HG02884 (cell line): ENCODE data around the gene SMIM41.
"Not testable (repeated sequence)": the region's sequence is repeated elsewhere in the genome, so short reads cannot be mapped to it uniquely, and the experiment has no call there.

Source experiments
- ATAC-seq: cut with Tn5 transposase; IDR thresholded peaks from one replicate; pipeline ENCODE4 v1.9.1; 2021; ENCODE audit warnings: mild to moderate bottlenecking, moderate library complexity; ENCODE audit not compliant: unreplicated experiment

SMIM41 gene

GRCh38 chr12:52084491-52085231 is 5.2 kb downstream of the SMIM41 start:
- no peak for ATAC-seq

GRCh38 chr12:52085682-52086180 is 6.2 kb downstream of the SMIM41 start:
- ATAC-seq = no peak

- ATAC-seq = no peak
Measured at GRCh38 chr12:52086366-52086765, 6.9 kb downstream of the SMIM41 start.

GRCh38 chr12:52086944-52087835 is 7.7 kb downstream of the SMIM41 start:
- ATAC-seq = no peak

GRCh38 chr12:52087961-52088820 is 8.7 kb downstream of the SMIM41 start:
- ATAC-seq = no peak

- ATAC-seq = no peak
Measured at GRCh38 chr12:52089491-52089890, 10.0 kb downstream of the SMIM41 start.

GRCh38 chr12:52090291-52090690 is 10.8 kb downstream of the SMIM41 start:
- no peak for ATAC-seq

GRCh38 chr12:52091061-52091460 is 11.6 kb downstream of the SMIM41 start:
- ATAC-seq = no peak

- no peak for ATAC-seq
Measured at GRCh38 chr12:52091869-52092268, 12.4 kb downstream of the SMIM41 start.

GRCh38 chr12:52093346-52093745 is 13.8 kb downstream of the SMIM41 start:
- no peak for ATAC-seq

- no peak for ATAC-seq
Measured at GRCh38 chr12:52096332-52097044, 17.0 kb downstream of the SMIM41 start.

GRCh38 chr12:52097045-52097666 is 17.7 kb downstream of the SMIM41 start:
- no peak for ATAC-seq

GRCh38 chr12:52104431-52105089 is 25.1 kb downstream of the SMIM41 start:
- not testable (repeated sequence) for ATAC-seq

- ATAC-seq = not testable (repeated sequence)
Measured at GRCh38 chr12:52116222-52117125, 37.0 kb downstream of the SMIM41 start.

- peak; percentile 20 for ATAC-seq
Measured at GRCh38 chr12:52117806-52118475, 38.4 kb downstream of the SMIM41 start.

GRCh38 chr12:52119398-52120254 is 40.1 kb downstream of the SMIM41 start:
- no peak for ATAC-seq
